H1 (cell line): ENCODE data around the gene POP7. TPM values are rescaled to one million over a fixed set of nuclear protein-coding genes. Genes with fewer than 3 reads are reported as not detected.

ENCODE experiments used
- ATF3 ChIP-seq: IDR thresholded peaks from 2 replicates; pipeline ENCODE4 v1.6.1; 2011; ENCODE audit warnings: low read depth, mild to moderate bottlenecking, low read length; ENCODE audit not compliant: insufficient read depth
- CBX5 ChIP-seq: fragments of 300-800, 300-1000 bp; sonication (generic); IDR thresholded peaks from 2 replicates; pipeline ENCODE4 v1.7.1; 2016; ENCODE audit warnings: antibody characterized with exemption, low read length, low read depth
- CEBPB ChIP-seq: IDR thresholded peaks from 2 replicates; pipeline ENCODE4 v1.6.1; 2012; ENCODE audit warnings: low read depth, low read length
- CREB1 ChIP-seq: IDR thresholded peaks from 2 replicates; pipeline ENCODE4 v1.6.1; 2012; ENCODE audit warnings: inconsistent platforms
- E2F6 ChIP-seq: IDR thresholded peaks from 2 replicates; pipeline ENCODE4 v1.6.1; 2012; ENCODE audit warnings: inconsistent platforms
- EGR1 ChIP-seq: IDR thresholded peaks from 2 replicates; pipeline ENCODE4 v1.6.1; 2011; ENCODE audit warnings: low read depth, low read length, borderline replicate concordance
- HDAC2 ChIP-seq, 2 experiments: fragments of 300-600 bp in 1 of 2; sonication (generic) in 1 of 2; IDR thresholded peaks; 2 replicates each; pipeline ENCODE4 v1.6.1; 2011 to 2012; ENCODE audit warnings: low read depth in 2 of 2, low read length in 2 of 2, mild to moderate bottlenecking in 2 of 2, moderate library complexity in 2 of 2, borderline replicate concordance in 1 of 2, inconsistent platforms in 1 of 2
- KDM1A ChIP-seq: fragments of 200-600, 300-600 bp; sonication (generic); IDR thresholded peaks from 2 replicates; pipeline ENCODE4 v1.7.1; 2016; ENCODE audit warnings: mild to moderate bottlenecking, low read length, borderline replicate concordance
- MAX ChIP-seq: IDR thresholded peaks from 2 replicates; pipeline ENCODE4 v1.6.1; 2012; ENCODE audit warnings: inconsistent platforms
- POLR2AphosphoS5 ChIP-seq: IDR thresholded peaks from 2 replicates; pipeline ENCODE4 v1.6.1; 2011; ENCODE audit warnings: low read depth, low read length
- RBBP5 ChIP-seq: IDR thresholded peaks from 2 replicates; pipeline ENCODE4 v1.7.1; 2012; ENCODE audit warnings: low read depth, mild to moderate bottlenecking, inconsistent platforms, low read length, moderate library complexity, borderline replicate concordance
- RNF2 ChIP-seq: fragments of 200-900, 300-1000 bp; sonication (generic); IDR thresholded peaks from 2 replicates; pipeline ENCODE4 v1.7.1; 2016; ENCODE audit warnings: borderline replicate concordance, low read depth, mild to moderate bottlenecking, antibody characterized with exemption, low read length; ENCODE audit not compliant: poor library complexity, severe bottlenecking; ENCODE audit errors: missing control alignments
- SAP30 ChIP-seq: fragments of 300-600 bp; sonication (generic); IDR thresholded peaks from 2 replicates; pipeline ENCODE4 v1.7.1; 2012; ENCODE audit warnings: low read length, moderate library complexity, mild to moderate bottlenecking, inconsistent platforms; ENCODE audit not compliant: insufficient read depth, insufficient replicate concordance
- SIRT6 ChIP-seq: IDR thresholded peaks from one replicate; pipeline ENCODE4 v1.7.1; 2012; ENCODE audit warnings: low read length, inconsistent platforms
- SP4 ChIP-seq: IDR thresholded peaks from 2 replicates; pipeline ENCODE4 v1.6.1; 2012; ENCODE audit warnings: low read length, inconsistent platforms
- SRF ChIP-seq: IDR thresholded peaks from 2 replicates; pipeline ENCODE4 v1.6.1; 2011; ENCODE audit warnings: mild to moderate bottlenecking, low read depth, low read length, moderate library complexity
- SUZ12 ChIP-seq: fragments of 200-600 bp; sonication (generic); IDR thresholded peaks from 2 replicates; pipeline ENCODE4 v1.6.1; 2012; ENCODE audit warnings: mild to moderate bottlenecking, inconsistent platforms, low read length, moderate library complexity, mixed read lengths
- TAF1 ChIP-seq: IDR thresholded peaks from 2 replicates; pipeline ENCODE4 v1.6.1; 2011; ENCODE audit warnings: mild to moderate bottlenecking, low read depth, low read length
- TCF12 ChIP-seq: IDR thresholded peaks from 2 replicates; pipeline ENCODE4 v1.6.1; 2011; ENCODE audit warnings: low read depth, mild to moderate bottlenecking, low read length
- YY1 ChIP-seq: IDR thresholded peaks from 2 replicates; pipeline ENCODE4 v1.6.1; 2011; ENCODE audit warnings: low read depth, mild to moderate bottlenecking, low read length
- ZNF274 ChIP-seq: IDR thresholded peaks from 2 replicates; pipeline ENCODE4 v1.7.0; 2012; ENCODE audit warnings: low read length, borderline replicate concordance; ENCODE audit errors: extremely low read depth
- polyA plus RNA-seq, 7 experiments: library from polyadenylated mRNA; depleted of rRNA in 3 of 7; stranded (reverse) in 5 of 7; unstranded in 2 of 7; fragments of >200 nt in 5 of 7; fragments of 200-250 nt in 2 of 7; gene quantifications; 1 replicate in 5 of 7; 2 replicates in 1 of 7; 4 replicates in 1 of 7; pipeline versions ENCODE4 v1.2.1 to v1.2.3, GENCODE V29; 2011 to 2013; ENCODE audit warnings: missing spikeins in 2 of 7, mixed read lengths in 2 of 7
- total RNA-seq: library from RNA; stranded (reverse); fragmentation: NEBNext Ultra II Directional; extraction: Animal tissue kit (Norgen Biotek cat#: 25700); gene quantifications from 2 replicates; pipeline ENCODE4 v1.2.1, GENCODE V29; 2021

POP7 gene
- total and polyA plus RNA-seq, 2 of the 8 experiments (the other 6 are each of a cell fraction or from before 2014, with no cell fraction given) = 92.5 to 135 TPM

GRCh38 chr7:100705320-100705752, 585 bp upstream of the POP7 start (continued):
- TF ChIP-seq TAF1 (no peak; the same call in 1 of the 2 replicates), CBX5 (no peak), YY1 (no peak), POLR2AphosphoS5 (no peak), ZNF274 (no peak), CEBPB (no peak), ATF3 (no peak), RNF2 (no peak), SUZ12 (no peak), EGR1 (peak; percentile 63; the same call in 1 of the 2 replicates), CREB1 (peak; percentile 60; the same call in 1 of the 2 replicates), SIRT6 (no peak), MAX (peak; percentile 68), SAP30 (peak; percentile 93), KDM1A (no peak), RBBP5 (no peak), E2F6 (no peak), HDAC2 (IDR thresholded peaks at IDR 0.05; ENCODE audit: borderline replicate concordance in 1 of 2, low read depth in 2 of 2, low read length in 2 of 2) (peak in 1 of 2 experiments; percentile 61; a peak in 2 of 4 replicates), SP4 (no peak; the same call in 1 of the 2 replicates), TCF12 (0 out of 2 replicates have a peak, but pooled peaks have one; percentile 17), SRF (no peak)
